Measurements from ENCODE around the gene GAS6.
"Not testable (repeated sequence)": the region's sequence is repeated elsewhere in the genome, so short reads cannot be mapped to it uniquely, and the experiment has no call there.

Gene GAS6

GRCh38 chr13:113835461-113836270, 28.2 kb downstream of the GAS6 start:
- DNase-seq = no peak

GRCh38 chr13:113834496-113835200, 29.2 kb downstream of the GAS6 start:
- DNase-seq = no peak

- DNase-seq = not testable (repeated sequence)
Observed at GRCh38 chr13:113834006-113834405, 29.9 kb downstream of the GAS6 start.

GRCh38 chr13:113833111-113833830, 30.6 kb downstream of the GAS6 start:
- DNase-seq = no peak

- DNase-seq = no peak
Observed at GRCh38 chr13:113832631-113833030, 31.2 kb downstream of the GAS6 start.

- no peak for DNase-seq
Observed at GRCh38 chr13:113832205-113832604, 31.7 kb downstream of the GAS6 start.

GRCh38 chr13:113831061-113831460, 32.8 kb downstream of the GAS6 start:
- no peak for DNase-seq

GRCh38 chr13:113830426-113830950, 33.4 kb downstream of the GAS6 start:
- not testable (repeated sequence) for DNase-seq

- DNase-seq = no peak
Observed at GRCh38 chr13:113828282-113828825, 35.5 kb downstream of the GAS6 start.

- no peak for DNase-seq
Observed at GRCh38 chr13:113827021-113827420, 36.9 kb downstream of the GAS6 start.

- not testable (repeated sequence) for DNase-seq
Observed at GRCh38 chr13:113826446-113826845, 37.4 kb downstream of the GAS6 start.

GRCh38 chr13:113825841-113826240, 38.0 kb downstream of the GAS6 start:
- no peak for DNase-seq

GRCh38 chr13:113823771-113824170, 40.1 kb downstream of the GAS6 start:
- DNase-seq = no peak

- no peak for DNase-seq
Observed at GRCh38 chr13:113822956-113823744, 40.7 kb downstream of the GAS6 start.

GRCh38 chr13:113822266-113822665, 41.6 kb downstream of the GAS6 start:
- no peak for DNase-seq

- DNase-seq = no peak
Observed at GRCh38 chr13:113821847-113822246, 42.0 kb downstream of the GAS6 start.

GRCh38 chr13:113820813-113821651, 42.8 kb downstream of the GAS6 start:
- DNase-seq = peak; percentile 93

GRCh38 chr13:113819731-113820715, 43.9 kb downstream of the GAS6 start:
- no peak for DNase-seq

- DNase-seq = no peak
Observed at GRCh38 chr13:113819341-113819730, 44.5 kb downstream of the GAS6 start.
